Islet precursor cell (in vitro differentiated cells): ENCODE measurements around the gene SCN8A.
"Not testable (repeated sequence)": the region's sequence is repeated elsewhere in the genome, so short reads cannot be mapped to it uniquely, and the experiment has no call there.

Experiments
- DNase-seq: peaks from one replicate; pipeline ENCODE4 v3.0.0-alpha.2; 2018

SCN8A gene

DNA sequence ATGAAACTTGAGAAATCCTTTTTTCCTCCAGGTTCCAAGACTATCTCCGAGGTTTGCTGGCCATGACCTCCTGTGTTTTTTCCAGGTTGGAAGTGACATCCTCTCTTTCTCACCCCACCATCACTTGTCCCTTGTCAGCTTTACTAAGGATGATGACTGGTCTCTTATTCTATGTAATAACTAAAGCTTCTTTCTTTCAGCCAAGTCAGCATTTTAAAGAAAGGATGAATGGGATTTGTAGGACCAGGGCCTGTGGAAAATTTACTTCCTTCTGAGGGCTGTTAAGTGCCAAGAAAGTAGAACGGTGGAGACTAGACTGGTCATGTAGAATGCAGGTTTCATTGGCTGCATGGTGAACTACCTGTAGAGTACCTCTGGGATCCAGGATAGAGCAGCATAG is 183.9 kb downstream of the SCN8A start:
- no peak for DNase-seq

GRCh38 chr12:51777457-51777856 is 186.4 kb downstream of the SCN8A start:
- DNase-seq, result no peak

DNA sequence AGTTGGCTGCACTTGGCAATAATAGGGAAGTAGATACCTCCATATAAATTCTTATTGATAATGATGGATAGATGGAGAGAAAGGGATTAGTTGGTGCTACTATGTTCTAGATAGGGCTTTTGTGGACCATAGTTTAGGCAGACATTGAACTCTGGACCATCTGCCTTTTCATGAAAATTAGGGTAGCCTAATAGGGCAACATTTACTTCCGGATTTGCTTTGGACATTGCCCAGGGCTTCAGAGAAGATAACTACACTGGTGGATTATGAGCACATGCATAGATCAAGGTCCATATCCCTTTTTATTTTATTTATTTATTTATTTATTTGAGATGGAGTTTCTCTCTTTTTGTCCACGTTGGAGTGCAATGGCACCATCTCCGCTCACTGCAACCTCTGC is 186.9 kb downstream of the SCN8A start:
- no peak for DNase-seq

DNA sequence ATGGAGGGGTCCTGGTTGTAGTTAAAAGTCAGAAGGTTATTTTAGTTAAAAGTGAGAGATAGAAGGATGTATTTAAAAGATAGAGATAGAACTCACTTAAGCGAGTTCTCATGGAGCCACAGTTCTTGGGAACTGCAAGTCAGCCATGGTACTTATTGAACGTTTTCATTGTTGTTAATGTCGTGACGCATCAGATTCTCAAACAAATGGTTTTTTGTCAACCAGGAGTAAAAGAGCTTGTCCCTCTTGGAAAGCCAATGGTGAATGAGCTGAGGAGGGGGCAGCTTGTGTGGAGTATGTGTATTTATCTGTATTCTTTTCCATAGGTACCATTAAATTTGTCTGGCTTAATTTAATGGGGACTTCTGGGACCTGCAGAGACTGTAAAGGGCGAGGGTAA is 188.8 kb downstream of the SCN8A start:
- DNase-seq, result no peak

DNA sequence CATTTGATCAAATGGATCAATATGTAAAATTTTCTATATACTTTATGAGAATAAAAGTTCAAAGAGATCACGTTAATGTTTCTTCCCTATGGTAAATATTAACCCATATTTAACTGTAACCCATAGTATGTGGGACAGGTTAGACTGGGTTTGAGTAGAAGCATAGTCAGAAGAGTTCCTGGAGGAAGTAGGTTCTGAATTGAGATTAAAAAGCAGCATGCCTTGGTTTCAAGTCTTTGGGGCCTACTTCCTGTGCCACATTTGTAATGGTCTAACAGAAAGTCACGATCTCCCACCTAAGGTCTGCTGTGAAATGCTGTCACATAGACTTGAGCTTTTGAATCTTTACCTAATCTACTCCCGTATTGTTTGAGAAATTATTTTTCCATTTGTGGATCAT is 193.7 kb downstream of the SCN8A start:
- DNase-seq, result no peak

- DNase-seq, result no peak
Measured at GRCh38 chr12:51785906-51786305, 194.9 kb downstream of the SCN8A start.

DNA sequence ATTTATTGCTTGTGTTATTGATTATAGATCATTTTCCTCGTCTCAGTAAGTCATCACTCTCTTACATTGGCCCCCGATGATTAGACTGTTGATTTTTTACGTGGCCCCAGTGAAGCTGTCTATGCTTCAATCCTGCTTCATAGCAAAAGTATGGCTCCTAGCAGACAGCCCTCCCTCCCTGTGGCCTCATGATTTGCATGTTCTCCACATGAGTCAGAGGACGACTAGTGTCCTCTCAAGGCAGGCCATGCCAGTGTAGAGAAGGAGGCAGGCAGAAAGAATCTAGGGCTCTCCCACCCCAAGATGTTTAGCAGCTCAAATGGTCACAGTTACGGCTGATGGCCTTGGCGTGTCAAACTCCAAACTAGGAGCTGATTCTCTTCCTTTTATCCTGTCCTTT is 197.8 kb downstream of the SCN8A start:
- DNase-seq, result peak; percentile 83

GRCh38 chr12:51792417-51792816 is 201.4 kb downstream of the SCN8A start:
- no peak for DNase-seq

- no peak for DNase-seq
Measured at GRCh38 chr12:51793201-51793600, 202.2 kb downstream of the SCN8A start.

DNA sequence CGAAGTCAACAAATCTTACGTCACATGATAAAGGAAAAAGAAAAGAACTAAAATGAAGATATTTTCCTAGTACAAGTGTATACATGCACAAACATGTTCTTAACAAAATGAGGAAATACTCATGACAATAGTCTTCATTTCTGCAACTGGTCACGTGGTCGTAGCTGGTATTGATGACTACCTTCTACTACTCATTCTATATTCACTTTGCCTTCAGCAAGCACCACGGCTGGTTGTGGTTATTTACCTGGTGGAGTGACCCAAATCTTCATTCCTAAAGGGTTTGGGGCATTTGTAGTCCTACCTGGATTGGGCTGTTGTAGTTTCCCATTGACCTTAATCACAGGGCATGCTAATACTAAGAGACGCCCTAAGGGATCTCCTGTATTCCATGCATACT is 206.3 kb downstream of the SCN8A start:
- no peak for DNase-seq

DNA sequence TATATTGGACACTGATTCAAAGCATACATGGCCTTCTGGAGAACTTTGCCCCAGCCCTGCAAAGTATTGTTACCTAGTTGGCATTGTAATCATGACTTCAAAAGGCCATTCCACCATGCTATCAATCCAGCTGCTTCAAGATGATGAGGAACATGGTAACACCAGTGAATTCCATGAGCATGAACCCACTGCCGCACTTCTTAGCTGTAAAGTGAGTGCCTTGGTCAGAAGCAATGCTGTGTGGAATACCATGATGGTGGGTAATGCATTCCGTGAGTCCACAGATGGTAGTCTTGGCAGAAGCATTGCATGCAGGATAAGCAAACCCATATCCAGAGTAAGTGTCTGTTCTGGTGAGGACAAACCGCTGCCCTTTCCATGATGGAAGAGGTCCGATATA is 207.0 kb downstream of the SCN8A start:
- DNase-seq, result not testable (repeated sequence)

DNA sequence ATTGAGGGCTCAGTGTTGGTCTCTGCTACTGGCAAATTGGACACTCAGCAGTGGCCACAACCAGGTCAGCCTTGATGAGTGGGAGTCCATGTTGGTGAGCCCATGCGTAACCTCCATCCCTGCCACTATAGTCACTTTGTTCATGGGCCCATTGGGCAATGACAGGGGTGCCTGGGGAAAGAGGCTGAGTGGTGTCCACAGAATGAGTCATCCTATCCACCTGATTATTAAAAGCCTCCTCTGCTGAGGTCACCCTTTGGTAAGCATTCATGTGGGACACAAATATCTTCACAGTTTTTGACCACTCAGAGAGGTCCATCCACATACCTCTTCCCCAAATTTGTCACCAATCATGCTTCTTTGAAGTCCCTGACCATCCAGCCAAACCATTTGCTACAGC is 207.5 kb downstream of the SCN8A start:
- DNase-seq, result no peak

- no peak for DNase-seq
Measured at GRCh38 chr12:51801027-51801426, 210.0 kb downstream of the SCN8A start.

DNA sequence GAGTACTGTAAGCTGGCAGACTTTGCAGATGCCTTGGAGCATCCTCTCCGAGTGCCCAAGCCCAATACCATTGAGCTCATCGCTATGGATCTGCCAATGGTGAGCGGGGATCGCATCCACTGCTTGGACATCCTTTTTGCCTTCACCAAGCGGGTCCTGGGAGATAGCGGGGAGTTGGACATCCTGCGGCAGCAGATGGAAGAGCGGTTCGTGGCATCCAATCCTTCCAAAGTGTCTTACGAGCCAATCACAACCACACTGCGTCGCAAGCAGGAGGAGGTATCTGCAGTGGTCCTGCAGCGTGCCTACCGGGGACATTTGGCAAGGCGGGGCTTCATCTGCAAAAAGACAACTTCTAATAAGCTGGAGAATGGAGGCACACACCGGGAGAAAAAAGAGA is 215.9 kb downstream of the SCN8A start:
- DNase-seq, result no peak

DNA sequence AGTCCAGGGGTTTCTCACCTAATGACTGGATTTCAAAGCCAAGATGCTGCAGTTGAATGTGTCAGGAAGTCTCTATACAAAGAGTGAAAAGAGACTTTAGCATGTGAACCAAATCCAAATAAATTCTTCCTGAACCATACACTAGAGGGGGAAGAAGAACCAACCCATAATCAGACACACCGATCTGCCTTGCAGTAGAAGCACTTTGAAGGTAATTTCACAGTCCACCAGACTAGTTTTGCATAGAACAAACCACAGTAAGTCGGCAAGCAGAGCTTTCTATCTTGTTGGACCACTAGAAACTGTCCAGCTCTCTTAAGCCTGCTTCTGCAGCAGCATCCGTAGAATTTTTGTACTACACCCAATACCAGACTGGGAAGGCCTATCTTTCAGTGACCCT is 218.2 kb downstream of the SCN8A start:
- no peak for DNase-seq

GRCh38 chr12:51811203-51812202 is 220.5 kb downstream of the SCN8A start:
- no peak for DNase-seq

GRCh38 chr12:51812871-51813270 is 221.8 kb downstream of the SCN8A start:
- DNase-seq, result no peak

- DNase-seq, result no peak
Measured at GRCh38 chr12:51813931-51814310, 222.9 kb downstream of the SCN8A start.

DNA sequence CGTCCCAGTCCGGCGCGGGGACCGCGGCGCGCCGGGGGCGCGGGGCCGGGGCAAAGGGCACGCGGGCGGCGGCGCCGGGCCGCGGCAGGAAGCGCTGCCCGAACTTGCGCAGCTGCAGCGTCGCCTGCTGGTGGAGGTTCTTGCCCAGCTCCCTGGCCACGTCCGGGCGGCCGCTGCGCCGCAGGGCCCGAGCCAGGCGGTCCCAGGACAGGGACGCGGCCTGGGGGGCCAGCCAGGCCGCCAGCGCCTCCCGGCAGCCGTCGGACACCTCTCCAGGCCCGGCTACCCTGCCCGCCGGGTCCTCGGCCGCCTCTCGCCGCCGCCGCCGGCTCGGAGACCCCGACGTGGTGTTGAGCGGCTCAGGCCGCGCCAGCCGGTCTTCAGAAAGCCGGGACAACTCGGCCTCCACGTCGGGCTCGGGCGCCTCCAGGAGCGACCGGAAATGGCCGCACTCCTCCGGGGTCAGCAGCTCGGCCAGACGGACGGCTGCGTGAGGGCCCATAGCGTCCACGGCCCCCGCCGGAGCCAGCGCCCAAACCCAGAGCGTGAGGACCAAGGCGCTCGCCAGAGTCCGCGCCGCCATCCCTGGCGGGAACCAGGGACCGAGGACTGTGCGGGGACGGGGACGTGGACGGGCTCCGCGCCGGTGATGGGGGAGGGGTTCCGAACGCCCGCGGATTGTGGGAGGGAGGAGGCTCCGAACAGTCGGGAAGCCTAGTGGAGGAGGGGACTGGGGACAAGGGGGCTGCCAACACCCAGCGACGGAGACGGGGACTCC is 223.5 kb downstream of the SCN8A start:
- peak; percentile 94 for DNase-seq

DNA sequence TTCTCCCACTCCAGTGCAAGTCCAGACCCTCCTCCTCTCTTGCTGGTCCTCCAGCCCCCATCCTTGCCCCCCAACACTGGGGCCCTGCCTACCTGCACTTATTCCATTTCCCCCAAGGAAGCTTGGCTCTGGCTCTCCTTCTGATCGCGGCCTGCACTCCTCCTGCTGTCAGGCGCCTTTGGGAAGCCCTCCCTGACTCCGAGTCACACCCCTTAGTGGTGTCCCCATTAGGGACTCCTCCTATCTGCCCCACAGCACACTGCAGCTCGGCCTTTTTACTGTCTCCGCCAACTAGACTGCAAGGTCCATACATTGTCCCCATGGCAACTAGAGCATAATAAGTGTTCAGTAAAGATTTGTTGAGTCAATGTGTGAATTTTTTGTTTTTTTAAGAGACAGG is 224.5 kb downstream of the SCN8A start:
- DNase-seq, result peak; percentile 60

DNA sequence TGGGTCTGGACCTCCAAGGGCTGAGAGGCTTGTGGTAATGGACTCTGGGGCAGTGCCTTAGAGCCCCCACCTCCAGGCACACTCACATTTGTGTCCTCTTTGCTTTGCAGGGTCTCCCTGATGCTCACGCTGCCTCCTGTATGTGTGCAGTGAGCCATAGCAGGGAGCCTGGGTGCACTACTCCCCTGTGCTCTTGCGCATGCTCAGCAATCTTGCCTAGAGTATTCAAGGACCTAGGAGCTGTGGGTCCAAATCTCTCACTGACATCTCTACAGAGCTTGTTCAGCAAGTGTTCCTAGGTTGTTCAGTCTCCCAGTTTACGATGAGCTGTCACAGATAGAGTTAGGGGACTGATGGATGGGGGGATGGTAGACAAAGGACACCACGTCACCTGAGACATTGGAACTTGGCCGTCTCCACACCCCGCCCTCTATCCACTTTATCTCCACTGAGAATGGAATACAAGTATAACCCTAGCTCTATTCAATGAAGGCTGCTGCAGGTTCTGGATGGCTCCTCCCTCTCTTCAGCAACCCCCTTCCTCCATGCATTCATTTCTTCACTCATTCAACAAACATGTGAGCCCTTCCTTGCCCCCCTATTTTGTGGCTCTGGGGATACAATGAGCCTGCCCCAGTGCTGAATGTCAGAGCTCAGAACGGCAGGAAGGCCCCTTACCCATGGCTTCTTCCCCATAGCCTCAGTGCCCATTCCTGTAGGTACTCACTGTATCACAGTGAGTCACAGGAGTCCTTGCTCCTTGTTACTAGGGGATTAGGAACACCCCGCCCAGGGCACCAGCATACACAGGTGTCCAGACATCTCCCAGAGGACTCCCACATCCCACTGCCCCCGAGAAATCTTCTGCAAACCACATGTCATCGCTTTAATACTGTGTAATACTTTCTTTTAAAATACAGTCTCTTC is 226.3 kb downstream of the SCN8A start:
- DNase-seq, result peak; percentile 56

DNA sequence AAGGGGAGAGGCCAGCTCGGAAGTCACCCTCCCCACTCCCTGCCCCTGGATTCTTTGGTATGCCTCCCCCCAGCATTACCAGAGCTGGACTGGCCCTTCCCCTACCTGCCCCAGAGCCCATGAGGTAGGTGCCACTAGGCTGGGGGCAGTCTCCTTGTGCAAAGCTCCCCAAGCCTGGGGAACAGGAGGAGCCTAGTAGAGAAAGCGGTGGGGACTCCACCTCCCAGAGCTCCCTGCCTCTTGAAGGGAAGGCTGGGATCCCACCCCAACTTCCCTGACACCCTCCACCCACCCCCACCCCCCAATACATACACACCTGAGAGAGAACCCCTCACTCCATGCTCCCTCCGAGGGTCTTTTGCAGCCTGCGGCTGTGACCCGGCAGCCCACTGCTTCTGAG is 227.1 kb downstream of the SCN8A start:
- DNase-seq, result peak; percentile 50
